ENCODE measurements around the gene PHYHIPL.

Gene PHYHIPL

GRCh38 chr10:59289853-59290252 is 113.4 kb downstream of the PHYHIPL start:
- no peak for DNase-seq (ENCODE audit: extremely low read depth in 1 of 2, low read depth in 1 of 2)

GRCh38 chr10:59290448-59290847 is 114.0 kb downstream of the PHYHIPL start:
- DNase-seq (ENCODE audit: extremely low read depth in 1 of 2, low read depth in 1 of 2): no peak
